Activated naive CD4-positive, alpha-beta T cell treated with anti-CD3 and anti-CD28 coated beads, Interleukin-2, amount 50 U/mL, for 24 hours (primary cell): ENCODE results near the gene CEMIP.

ENCODE experiments used
- H3K27ac Mint-ChIP-seq: one replicate; pipeline ENCODE4 v1.8.0; 2021; ENCODE audit warnings: mild to moderate bottlenecking, mixed read lengths
- H3K27me3 Mint-ChIP-seq: one replicate; pipeline ENCODE4 v1.8.0; 2021; ENCODE audit warnings: mixed read lengths
- H3K36me3 Mint-ChIP-seq: one replicate; pipeline ENCODE4 v1.8.0; 2021; ENCODE audit warnings: mixed read lengths
- H3K4me1 Mint-ChIP-seq: one replicate; pipeline ENCODE4 v1.8.0; 2021; ENCODE audit warnings: mixed read lengths
- H3K4me3 Mint-ChIP-seq: one replicate; pipeline ENCODE4 v1.8.0; 2021; ENCODE audit warnings: mild to moderate bottlenecking, mixed read lengths
- H3K9me3 Mint-ChIP-seq: one replicate; pipeline ENCODE4 v1.8.0; 2021; ENCODE audit warnings: mixed read lengths

The CEMIP gene

GRCh38 chr15:80819001-80819400 lies 39.8 kb downstream of the CEMIP start:
- Mint-ChIP-seq H3K27me3 (peaks cover 23% of the 10 kb centered on the region), H3K4me3 (no peak overlapping the region), H3K27ac (no peak overlapping the region), H3K9me3 (no peaks in the 10 kb centered on the region), H3K4me1 (no peaks in the 10 kb centered on the region), H3K36me3 (no peaks in the 10 kb centered on the region)

GRCh38 chr15:80820092-80820491 lies 40.9 kb downstream of the CEMIP start:
- Mint-ChIP-seq H3K27me3 (peaks cover 21% of the 10 kb centered on the region), H3K4me1 (no peaks in the 10 kb centered on the region), H3K27ac (no peak overlapping the region), H3K9me3 (no peaks in the 10 kb centered on the region), H3K36me3 (no peaks in the 10 kb centered on the region), H3K4me3 (no peak overlapping the region)

GRCh38 chr15:80822256-80822655 lies 43.1 kb downstream of the CEMIP start:
- Mint-ChIP-seq H3K4me3 (no peak overlapping the region), H3K4me1 (no peaks in the 10 kb centered on the region), H3K36me3 (no peaks in the 10 kb centered on the region), H3K9me3 (no peaks in the 10 kb centered on the region), H3K27ac (no peak overlapping the region), H3K27me3 (peaks cover 16% of the 10 kb centered on the region)

DNA sequence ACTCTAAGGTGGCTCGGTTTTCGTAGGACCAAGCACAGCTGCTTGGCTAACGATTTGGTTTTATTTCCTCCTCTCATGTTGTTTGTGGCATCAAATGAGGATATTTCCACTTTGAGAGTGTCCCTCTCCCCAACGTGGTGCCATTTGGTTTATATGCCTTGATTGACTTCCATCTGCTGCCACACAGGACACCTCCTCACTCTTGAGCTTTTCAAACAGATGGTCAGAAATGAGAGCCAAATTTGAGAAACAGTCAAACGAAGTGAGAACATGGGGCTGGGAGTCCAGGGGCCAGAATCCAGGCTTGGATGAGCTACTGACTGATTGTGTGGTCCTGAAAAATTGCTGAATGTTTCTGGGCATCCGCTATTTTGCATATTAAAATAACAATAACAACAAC lies 43.5 kb downstream of the CEMIP start:
- no peak overlapping the region for H3K4me3 Mint-ChIP-seq
- no peaks in the 10 kb centered on the region for H3K36me3 Mint-ChIP-seq
- H3K9me3 Mint-ChIP-seq: no peaks in the 10 kb centered on the region
- H3K27me3 Mint-ChIP-seq: peaks cover 14% of the 10 kb centered on the region
- H3K4me1 Mint-ChIP-seq: no peaks in the 10 kb centered on the region
- no peak overlapping the region for H3K27ac Mint-ChIP-seq

DNA sequence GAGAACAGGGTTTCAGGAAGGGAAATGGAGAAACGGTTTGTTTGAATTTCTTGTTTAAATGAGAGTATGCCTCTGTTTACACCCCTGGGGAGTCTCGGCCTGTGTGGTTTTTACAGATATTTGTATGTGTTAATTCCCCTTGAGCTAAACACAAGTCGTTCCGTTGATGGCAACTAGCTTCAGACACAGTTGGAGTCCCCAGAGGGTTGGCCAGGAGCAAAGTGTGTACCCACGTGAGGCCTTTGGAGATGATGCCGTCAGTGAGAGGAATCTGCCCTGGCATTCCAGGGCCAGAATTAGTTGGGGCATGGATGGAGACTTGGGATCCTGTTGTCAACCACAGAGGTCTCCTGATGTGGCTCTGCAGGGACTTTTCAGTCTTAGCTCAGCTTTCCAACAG lies 44.0 kb downstream of the CEMIP start:
- Mint-ChIP-seq H3K27ac (no peak overlapping the region), H3K4me1 (no peaks in the 10 kb centered on the region), H3K9me3 (no peaks in the 10 kb centered on the region), H3K27me3 (peaks cover 9% of the 10 kb centered on the region), H3K36me3 (no peaks in the 10 kb centered on the region), H3K4me3 (no peak overlapping the region)

DNA sequence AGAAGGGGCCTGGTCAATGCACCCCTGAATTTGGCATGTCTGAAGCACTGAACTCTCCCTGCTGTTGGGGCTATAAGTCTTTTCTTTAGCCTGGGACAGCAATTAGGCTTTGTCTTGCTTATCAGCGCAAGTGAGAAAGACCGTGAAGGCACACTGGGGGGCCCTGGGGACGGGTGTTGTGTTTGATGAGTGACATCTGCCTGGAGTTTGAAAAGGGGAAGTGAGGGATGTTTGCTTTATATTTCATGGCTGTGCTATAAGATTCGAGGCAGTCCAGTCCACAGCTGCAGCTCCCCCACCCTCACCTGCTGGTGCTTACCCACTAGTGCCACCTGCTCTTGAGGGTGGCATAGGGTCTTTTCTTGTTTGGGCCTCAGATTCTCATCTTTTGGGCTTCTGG lies 44.8 kb downstream of the CEMIP start:
- H3K36me3 Mint-ChIP-seq: no peaks in the 10 kb centered on the region
- H3K4me1 Mint-ChIP-seq: no peaks in the 10 kb centered on the region
- peaks cover 7% of the 10 kb centered on the region for H3K27me3 Mint-ChIP-seq
- H3K9me3 Mint-ChIP-seq: no peaks in the 10 kb centered on the region
- H3K27ac Mint-ChIP-seq: no peak overlapping the region
- H3K4me3 Mint-ChIP-seq: no peak overlapping the region

GRCh38 chr15:80825361-80826030 lies 46.3 kb downstream of the CEMIP start:
- no peaks in the 10 kb centered on the region for H3K9me3 Mint-ChIP-seq
- H3K27ac Mint-ChIP-seq: no peak overlapping the region
- no peaks in the 10 kb centered on the region for H3K36me3 Mint-ChIP-seq
- H3K4me3 Mint-ChIP-seq: no peak overlapping the region
- H3K4me1 Mint-ChIP-seq: no peaks in the 10 kb centered on the region
- no peaks in the 10 kb centered on the region for H3K27me3 Mint-ChIP-seq

DNA sequence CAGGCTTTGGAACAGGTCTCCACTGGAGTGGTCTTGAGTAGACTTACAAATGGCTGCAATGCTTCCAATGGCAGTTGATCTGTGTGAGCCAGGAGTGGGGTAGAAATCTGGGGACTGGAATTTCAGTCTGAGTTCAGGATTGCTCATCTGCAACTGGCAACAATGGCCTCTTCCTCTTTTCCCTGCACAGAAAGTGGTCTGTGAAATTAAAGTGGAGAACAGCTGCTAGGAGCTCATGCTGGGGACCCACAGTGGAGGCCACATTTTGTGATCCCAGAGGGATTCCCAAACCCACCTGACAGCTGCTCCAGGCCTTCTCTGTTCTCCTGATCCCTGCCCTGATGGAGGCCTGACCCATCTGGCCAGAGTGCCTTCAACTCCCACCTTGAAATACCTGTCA lies 49.6 kb downstream of the CEMIP start:
- H3K4me1 Mint-ChIP-seq: no peaks in the 10 kb centered on the region
- no peaks in the 10 kb centered on the region for H3K36me3 Mint-ChIP-seq
- H3K4me3 Mint-ChIP-seq: no peak overlapping the region
- no peaks in the 10 kb centered on the region for H3K9me3 Mint-ChIP-seq
- H3K27me3 Mint-ChIP-seq: no peaks in the 10 kb centered on the region
- no peak overlapping the region for H3K27ac Mint-ChIP-seq

GRCh38 chr15:80830677-80831076 lies 51.5 kb downstream of the CEMIP start:
- H3K4me1 Mint-ChIP-seq: no peaks in the 10 kb centered on the region
- no peaks in the 10 kb centered on the region for H3K9me3 Mint-ChIP-seq
- no peak overlapping the region for H3K27ac Mint-ChIP-seq
- H3K36me3 Mint-ChIP-seq: no peaks in the 10 kb centered on the region
- no peaks in the 10 kb centered on the region for H3K27me3 Mint-ChIP-seq
- H3K4me3 Mint-ChIP-seq: no peak overlapping the region

- H3K9me3 Mint-ChIP-seq: no peaks in the 10 kb centered on the region
- no peaks in the 10 kb centered on the region for H3K36me3 Mint-ChIP-seq
- H3K4me1 Mint-ChIP-seq: no peaks in the 10 kb centered on the region
- no peak overlapping the region for H3K4me3 Mint-ChIP-seq
- no peak overlapping the region for H3K27ac Mint-ChIP-seq
- H3K27me3 Mint-ChIP-seq: no peaks in the 10 kb centered on the region
Measured at GRCh38 chr15:80831192-80831591, 52.0 kb downstream of the CEMIP start.

GRCh38 chr15:80831606-80832224 lies 52.5 kb downstream of the CEMIP start:
- H3K36me3 Mint-ChIP-seq: no peaks in the 10 kb centered on the region
- no peaks in the 10 kb centered on the region for H3K27me3 Mint-ChIP-seq
- no peaks in the 10 kb centered on the region for H3K4me1 Mint-ChIP-seq
- no peak overlapping the region for H3K4me3 Mint-ChIP-seq
- no peaks in the 10 kb centered on the region for H3K9me3 Mint-ChIP-seq
- H3K27ac Mint-ChIP-seq: no peak overlapping the region

DNA sequence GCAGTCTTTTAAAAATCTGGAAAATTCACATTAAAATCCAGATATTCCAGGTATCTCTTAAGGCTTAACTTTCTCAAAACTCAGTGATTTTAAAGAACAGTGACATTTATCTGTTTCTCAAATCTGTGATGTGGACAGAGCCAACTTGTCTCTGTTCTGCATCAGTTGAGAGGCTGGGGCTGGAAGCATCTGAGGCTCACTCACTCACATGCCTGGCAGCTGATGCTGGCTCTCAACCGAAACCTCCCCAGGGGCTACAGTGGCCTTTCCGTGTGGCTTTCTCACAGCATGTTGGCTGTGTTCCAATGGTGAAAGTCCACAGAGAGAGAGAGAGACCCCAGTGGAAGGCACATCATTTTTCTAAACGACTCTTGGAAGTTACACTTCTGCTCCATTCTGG lies 53.5 kb downstream of the CEMIP start:
- Mint-ChIP-seq H3K9me3 (no peaks in the 10 kb centered on the region), H3K4me3 (no peak overlapping the region), H3K27me3 (no peaks in the 10 kb centered on the region), H3K36me3 (no peaks in the 10 kb centered on the region), H3K4me1 (no peaks in the 10 kb centered on the region), H3K27ac (no peak overlapping the region)

DNA sequence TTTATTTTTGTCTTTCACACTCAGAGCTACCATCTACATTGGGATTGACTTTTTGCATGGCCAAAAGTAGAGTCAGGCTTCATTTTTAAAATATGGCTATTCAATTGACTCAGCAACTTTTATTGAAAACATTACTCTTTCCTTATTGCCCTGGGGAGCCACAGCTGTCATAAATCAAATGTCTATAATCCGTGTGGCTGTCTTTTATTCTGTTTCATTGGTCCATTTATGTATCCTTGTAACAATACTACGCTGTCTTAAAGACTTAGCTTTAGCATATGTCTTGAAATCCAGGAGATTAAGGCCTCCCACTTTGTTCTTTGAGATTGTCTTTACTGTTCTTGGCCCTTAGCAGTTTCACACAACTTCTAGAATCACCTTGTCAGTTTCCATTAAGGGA lies 55.2 kb downstream of the CEMIP start:
- H3K9me3 Mint-ChIP-seq: no peaks in the 10 kb centered on the region
- no peak overlapping the region for H3K4me3 Mint-ChIP-seq
- no peaks in the 10 kb centered on the region for H3K4me1 Mint-ChIP-seq
- no peaks in the 10 kb centered on the region for H3K27me3 Mint-ChIP-seq
- H3K36me3 Mint-ChIP-seq: no peaks in the 10 kb centered on the region
- no peak overlapping the region for H3K27ac Mint-ChIP-seq

DNA sequence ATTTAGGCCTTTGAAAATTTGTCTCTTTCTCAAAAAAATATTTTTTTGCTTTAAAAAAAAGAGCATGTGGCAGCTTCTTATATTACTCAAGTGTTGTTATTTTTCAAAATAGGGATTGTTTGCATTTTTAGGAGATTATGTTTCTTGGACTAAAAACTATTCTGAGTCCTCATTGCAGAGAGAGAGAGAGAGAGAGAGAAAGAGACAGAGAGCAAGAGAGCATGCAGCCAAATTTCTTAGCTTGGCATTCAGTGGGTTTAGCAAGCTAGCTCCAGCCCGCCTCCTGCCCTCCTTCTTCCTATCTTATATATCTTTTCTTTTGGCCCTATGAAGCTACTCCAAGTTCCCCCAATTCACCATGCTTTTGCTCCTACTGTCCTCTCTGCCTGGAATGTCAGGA lies 55.7 kb downstream of the CEMIP start:
- no peaks in the 10 kb centered on the region for H3K4me1 Mint-ChIP-seq
- H3K27me3 Mint-ChIP-seq: no peaks in the 10 kb centered on the region
- H3K27ac Mint-ChIP-seq: no peak overlapping the region
- no peaks in the 10 kb centered on the region for H3K9me3 Mint-ChIP-seq
- no peak overlapping the region for H3K4me3 Mint-ChIP-seq
- H3K36me3 Mint-ChIP-seq: no peaks in the 10 kb centered on the region

- Mint-ChIP-seq H3K4me3 (no peak overlapping the region), H3K4me1 (no peaks in the 10 kb centered on the region), H3K27ac (no peak overlapping the region), H3K36me3 (no peaks in the 10 kb centered on the region), H3K9me3 (no peaks in the 10 kb centered on the region), H3K27me3 (no peaks in the 10 kb centered on the region)
Measured at GRCh38 chr15:80835336-80835735, 56.2 kb downstream of the CEMIP start.

DNA sequence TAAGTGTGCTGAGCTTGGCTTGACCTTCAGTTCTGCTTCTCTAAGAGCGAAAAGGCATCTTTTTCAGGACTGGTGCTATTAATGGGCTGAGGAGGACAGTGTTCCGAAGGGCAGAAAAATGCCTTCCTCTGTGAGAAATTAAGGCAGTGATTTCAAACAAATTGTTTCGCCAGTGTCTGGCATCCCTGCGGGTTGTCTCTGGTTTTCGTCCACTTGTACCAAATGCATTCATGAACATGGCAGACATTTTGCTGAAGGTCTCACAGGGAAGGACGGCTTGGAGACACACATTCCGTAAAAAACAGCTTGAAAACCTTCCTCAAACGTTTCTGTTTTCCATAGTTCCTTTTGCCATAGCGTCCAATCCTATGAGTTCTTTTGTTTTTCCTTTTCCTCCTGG lies 57.1 kb downstream of the CEMIP start:
- Mint-ChIP-seq H3K4me1 (no peaks in the 10 kb centered on the region), H3K27me3 (no peaks in the 10 kb centered on the region)

GRCh38 chr15:80837006-80837405 lies 57.8 kb downstream of the CEMIP start:
- H3K9me3 Mint-ChIP-seq: no peaks in the 10 kb centered on the region
- no peaks in the 10 kb centered on the region for H3K36me3 Mint-ChIP-seq
- H3K27me3 Mint-ChIP-seq: peaks cover 2% of the 10 kb centered on the region
- no peaks in the 10 kb centered on the region for H3K4me1 Mint-ChIP-seq
- no peak overlapping the region for H3K4me3 Mint-ChIP-seq
- no peak overlapping the region for H3K27ac Mint-ChIP-seq

More for the DNA sequence above, 57.1 kb downstream of the CEMIP start:
- no peaks in the 10 kb centered on the region for H3K9me3 Mint-ChIP-seq
- H3K4me3 Mint-ChIP-seq: no peak overlapping the region
- H3K27ac Mint-ChIP-seq: no peak overlapping the region
- H3K36me3 Mint-ChIP-seq: no peaks in the 10 kb centered on the region
